Measurements from ENCODE around the gene ACER3. TPM values are rescaled to one million over a fixed set of nuclear protein-coding genes. Genes with fewer than 3 reads are reported as not detected.

Gene ACER3
- polyA plus RNA-seq, 1 donor = 19.2 TPM

GRCh38 chr11:77074626-77075221, 214.0 kb downstream of the ACER3 start:
- DNase-seq = no peak

- no peak for DNase-seq
Observed at GRCh38 chr11:77075425-77075905, 214.7 kb downstream of the ACER3 start.

Other genes with a start within 250 kb of the ACER3 start
- gene LRRC32, start 190.2 kb upstream of the ACER3 start, polyA plus RNA-seq (ENCODE audit: insufficient read length) = 48.8 TPM
- gene TSKU, start 77.6 kb upstream of the ACER3 start, polyA plus RNA-seq (ENCODE audit: insufficient read length) = 21.2 TPM
- gene B3GNT6, start 173.5 kb downstream of the ACER3 start, polyA plus RNA-seq (ENCODE audit: insufficient read length) = not detected
- 25.0 TPM for gene CAPN5, start 206.1 kb downstream of the ACER3 start, polyA plus RNA-seq (ENCODE audit: insufficient read length)
- gene OMP, start 241.9 kb downstream of the ACER3 start, polyA plus RNA-seq (ENCODE audit: insufficient read length) = not detected

Data from left kidney (tissue), 2 donors.